ENCODE results near the gene KRTAP12-1.

KRTAP12-1 gene, protein sequence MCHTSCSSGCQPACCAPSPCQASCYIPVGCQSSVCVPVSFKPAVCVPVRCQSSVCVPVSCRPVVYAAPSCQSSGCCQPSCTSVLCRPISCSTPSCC

DNA sequence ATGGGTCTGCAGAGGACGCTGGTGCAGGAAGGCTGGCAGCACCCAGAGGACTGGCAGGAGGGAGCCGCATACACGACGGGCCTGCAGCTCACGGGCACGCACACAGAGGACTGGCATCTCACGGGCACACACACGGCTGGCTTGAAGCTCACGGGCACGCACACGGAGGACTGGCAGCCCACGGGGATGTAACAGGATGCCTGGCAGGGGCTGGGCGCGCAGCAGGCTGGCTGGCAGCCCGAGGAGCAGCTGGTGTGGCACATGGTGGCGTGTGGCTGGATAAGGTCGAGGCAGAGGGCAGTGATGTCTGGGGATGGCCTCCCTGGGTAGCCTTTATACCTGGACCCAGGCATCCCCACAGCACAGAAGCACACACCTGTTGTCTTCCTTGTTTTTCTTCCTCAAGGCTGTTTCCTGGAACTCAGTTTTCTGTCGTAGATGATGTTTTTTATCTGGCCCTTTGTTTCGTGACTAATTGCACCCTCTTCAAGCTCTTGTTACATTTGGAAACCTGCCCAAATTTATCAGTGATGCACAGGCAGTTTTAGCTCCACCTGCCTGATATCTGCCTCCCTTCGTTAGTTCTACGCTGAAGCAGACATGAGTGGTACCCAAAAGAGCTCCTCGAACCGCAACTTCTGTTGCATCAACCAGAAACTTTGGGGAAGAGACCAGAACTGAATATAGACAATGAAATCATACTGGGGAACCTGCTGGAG, at the start of gene KRTAP12-1:
Gene KRTAP12-1 (minus strand): TSS at position 303 of the 719 bp plus-strand sequence. CDS start 40 bp downstream, at position 263.
- DNase-seq (ENCODE audit: low spot score): no peak

DNA sequence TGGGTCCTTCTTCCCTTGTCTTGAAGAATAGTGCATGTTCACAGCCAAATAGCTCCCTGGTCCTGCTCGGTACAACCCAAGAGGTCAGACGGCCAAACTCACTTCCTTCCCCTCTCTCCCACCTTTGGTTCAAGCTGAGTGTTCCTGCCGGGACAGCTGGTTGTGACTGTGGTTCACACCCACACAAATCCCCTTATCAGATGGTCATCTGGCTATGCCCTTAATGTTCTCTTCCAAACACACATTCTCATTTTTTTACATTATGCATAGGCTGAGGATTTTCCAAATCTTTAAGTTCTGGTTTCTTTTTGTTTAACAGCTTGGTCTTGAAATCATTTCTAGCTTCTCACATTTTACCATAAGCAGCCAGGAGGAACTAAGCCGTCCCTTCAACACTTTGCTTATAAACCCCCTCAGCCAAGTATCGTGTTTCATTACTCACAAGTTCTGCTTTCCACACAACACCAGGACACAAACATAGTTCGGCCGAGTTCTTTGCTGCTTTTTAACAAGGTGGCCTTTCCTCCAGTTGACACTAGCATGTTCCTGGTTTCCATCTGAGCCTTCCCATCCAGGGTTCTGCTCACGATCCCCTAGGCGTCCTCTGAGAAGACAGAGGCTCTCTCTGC, 49.1 kb upstream of the KRTAP12-1 start:
- peak; percentile 12 for DNase-seq (ENCODE audit: low spot score)

DNA sequence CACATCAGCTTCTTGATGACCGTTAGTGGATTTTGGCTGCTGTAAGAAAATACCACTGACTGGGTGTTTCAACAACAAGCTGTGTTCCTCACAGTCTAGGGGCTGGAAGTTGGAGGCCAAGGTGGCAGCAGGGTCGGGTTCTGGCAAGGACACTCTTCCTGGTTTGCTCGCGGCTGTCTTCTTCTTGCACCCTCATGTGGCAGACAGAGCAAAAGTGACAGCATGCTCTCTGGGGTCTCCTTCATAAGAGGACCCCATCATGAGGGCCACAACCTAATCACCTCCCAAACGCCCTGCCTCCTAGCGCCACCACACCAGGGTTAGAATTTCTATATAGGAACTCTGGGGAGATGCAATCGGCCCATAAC, 48.0 kb upstream of the KRTAP12-1 start:
- DNase-seq (ENCODE audit: low spot score): no peak

DNA sequence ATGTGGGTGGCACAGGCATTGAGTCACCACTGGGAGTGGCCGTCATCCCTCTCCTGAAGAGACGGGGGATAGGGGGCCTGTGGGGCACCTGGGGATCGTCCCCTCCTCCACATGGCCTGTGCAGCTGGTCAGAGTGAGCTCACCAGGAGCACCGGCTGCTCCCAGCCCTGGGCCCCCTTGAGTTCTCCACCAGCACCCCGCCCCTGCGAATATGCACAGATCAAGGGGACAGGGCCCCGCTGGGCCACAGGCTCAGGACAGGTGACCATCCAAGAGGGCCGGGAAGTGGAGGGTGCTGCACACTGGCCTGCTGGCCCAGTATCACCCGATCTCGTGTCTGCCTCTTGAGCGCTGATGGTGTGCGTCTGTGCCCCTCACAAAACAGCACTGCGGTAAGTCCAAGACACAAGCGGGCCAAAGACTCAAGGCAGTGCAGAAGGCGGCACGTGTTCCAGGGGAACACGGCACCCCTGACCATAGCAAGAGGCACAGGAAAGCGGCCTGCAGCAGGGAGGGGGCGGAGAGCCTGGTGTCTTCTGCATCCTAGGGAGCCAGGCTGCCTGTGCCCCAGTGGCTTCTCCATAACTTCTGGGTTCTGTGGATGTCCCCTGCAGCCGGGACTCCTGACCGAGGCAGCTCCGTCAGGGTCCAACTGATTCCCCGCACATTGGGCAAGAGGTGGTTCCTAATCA, 47.5 kb upstream of the KRTAP12-1 start:
- no peak for DNase-seq (ENCODE audit: low spot score)

DNA sequence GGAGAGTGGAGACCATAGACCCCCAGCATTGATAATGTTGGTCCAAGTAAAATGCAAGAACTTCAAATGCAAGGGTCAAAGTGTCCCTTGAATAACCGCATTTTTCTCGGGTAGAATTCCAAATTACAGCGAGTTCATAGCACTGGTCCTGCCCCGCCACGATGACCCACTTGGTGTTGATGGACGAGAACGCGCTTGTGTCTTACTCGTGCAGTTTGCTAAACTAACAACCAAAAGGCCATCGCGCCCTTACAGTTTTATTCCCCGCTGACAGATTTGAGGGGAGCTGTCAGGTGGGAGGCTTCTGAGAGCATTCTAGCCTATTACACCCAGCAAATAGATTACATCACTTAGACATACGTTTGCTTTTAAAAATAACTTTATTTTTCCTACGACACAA, 46.8 kb upstream of the KRTAP12-1 start:
- DNase-seq (ENCODE audit: low spot score): no peak

DNA sequence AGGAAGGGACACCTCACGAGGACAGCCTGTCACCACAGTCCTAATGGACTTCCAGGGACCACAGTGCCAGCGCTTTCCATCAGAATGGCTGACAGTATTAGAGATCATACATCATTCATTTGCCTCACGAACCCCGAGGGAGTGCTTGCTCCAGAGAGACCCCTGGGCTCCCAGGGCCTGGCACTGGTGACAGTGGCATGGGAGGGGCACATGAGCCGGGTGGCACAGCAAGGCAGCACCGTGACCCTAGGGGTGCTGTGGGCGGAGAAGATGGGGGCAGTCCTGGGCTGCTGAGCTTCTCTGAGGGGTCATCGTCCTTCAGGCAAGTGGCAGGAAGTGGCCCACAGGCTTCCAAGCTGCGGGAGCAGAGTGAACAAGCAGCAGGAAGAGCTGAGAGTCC, 45.8 kb upstream of the KRTAP12-1 start:
- DNase-seq (ENCODE audit: low spot score): no peak

DNA sequence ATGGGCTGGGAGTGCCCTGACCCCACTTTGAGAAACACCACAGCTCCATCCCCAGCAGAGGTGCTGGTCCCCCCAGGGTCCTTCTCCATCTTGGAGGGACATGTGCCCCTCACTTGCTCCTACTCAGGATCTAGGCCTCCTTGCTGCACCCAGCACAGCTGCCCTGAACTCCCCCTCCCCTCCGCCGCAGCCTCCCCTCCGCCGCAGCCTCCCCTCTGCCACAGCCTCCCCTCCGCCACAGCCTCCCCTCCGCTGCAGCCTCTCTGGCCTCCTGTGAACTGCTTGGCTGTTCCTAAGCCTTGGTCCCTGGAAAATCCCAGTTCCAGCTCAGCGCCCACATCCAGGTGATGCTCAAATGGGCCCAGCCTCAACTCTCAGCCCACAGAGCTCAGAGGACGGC, 45.4 kb upstream of the KRTAP12-1 start:
- DNase-seq (ENCODE audit: low spot score): no peak

DNA sequence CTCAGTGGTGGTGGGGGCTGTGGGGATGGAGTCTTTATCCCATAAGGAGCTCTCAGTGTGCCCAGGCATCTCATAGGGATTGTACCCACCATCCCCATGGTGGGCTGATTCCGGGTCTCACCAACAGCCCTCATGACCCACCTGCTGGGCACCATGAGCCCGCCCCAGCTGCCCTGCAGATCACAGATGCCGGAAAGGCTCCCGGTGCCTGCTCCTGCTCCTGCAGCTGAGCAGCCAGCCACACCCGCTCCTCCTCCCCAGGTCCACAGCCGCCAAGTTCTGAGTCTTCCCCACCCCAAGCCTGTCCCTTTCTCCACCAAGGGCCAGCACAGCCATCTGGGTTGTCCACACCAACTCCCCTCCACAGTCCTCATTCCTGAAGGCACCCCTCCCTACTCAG, 44.9 kb upstream of the KRTAP12-1 start:
- no peak for DNase-seq (ENCODE audit: low spot score)

DNA sequence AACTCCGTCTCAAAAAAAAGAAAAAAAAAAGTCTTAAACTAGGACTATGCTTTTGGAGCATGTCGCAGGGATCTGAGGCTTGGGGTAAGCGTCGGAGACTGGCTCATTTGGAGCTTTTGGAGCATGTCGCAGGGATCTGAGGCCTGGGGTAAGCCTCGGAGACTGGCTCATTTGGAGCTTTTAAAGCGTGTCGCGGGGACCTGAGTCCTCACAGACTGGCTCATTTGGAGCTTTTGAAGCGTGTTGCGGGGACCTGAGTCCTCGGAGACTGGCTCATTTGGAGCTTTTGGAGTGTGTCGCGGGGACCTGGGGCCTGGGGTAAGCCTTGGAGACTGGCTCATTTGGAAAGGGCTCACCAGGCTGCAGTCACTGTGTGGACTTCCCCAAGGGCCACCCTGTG, 43.0 kb upstream of the KRTAP12-1 start:
- no peak for DNase-seq (ENCODE audit: low spot score)

DNA sequence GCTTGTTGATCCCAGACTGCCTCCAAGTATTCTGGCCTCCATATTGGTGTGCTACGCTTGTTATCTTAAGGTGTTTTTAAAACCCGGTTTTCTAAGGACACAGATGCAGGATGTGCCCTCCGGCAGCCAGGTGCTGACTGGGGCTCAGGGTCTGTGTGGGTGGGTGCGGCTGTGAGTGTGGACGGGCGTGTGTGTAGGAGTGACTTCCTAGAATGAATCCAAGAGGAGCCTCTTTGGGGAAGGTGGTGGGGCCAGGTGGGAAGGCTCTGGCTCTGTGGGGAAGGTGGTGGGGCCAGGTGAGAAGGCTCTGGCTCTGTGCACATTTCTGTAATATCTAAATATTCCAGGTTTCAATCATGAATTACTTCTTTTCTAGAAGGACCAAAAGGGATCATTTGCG, 42.2 kb upstream of the KRTAP12-1 start:
- no peak for DNase-seq (ENCODE audit: low spot score)

DNA sequence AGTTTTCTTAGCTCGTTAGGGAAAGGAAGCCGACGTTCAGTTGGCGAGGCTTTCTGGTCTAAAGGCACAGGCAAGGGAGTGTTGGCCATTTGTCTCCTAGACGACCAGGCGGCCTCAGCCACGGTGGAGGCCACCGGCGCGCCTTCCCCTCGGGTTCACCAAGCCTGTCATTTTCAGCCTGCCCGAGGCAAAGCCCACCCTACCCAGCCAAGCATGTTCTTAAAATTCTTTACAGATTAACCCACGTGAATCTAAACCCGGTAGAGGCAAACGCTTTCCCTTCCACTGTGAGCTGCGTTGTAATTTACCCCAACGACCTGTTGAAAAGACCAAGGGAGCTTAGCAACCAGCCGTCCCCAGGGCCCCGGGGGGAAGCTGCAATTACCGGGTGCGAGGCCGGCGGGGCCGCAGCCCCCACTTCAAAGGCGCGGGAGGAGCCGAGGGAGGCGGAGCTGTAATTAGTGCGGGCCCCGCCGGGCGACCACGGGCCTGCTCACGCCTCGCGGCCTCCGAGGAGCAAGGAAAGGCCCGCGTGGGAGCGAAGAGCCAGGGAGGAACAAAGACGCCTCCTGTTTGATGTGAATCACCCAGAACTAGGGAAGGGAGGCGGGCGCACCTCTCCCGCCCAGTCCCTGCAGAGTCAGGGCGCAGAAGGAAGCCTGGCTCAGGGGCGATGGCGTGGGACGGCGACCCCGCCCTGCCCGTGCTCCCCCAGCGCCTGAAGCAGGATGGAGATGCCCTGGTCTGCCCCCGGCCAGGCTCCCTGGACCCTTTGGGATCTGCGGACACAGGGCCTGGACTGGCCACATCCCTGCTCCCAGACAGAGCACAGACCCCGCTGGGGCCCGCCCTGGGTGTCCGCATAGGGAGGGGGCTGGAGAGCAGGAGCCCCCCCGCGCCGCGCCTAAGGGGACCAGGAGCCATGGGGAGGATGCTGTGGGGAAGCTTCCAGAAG, 41.5 kb upstream of the KRTAP12-1 start:
- DNase-seq (ENCODE audit: low spot score): no peak

DNA sequence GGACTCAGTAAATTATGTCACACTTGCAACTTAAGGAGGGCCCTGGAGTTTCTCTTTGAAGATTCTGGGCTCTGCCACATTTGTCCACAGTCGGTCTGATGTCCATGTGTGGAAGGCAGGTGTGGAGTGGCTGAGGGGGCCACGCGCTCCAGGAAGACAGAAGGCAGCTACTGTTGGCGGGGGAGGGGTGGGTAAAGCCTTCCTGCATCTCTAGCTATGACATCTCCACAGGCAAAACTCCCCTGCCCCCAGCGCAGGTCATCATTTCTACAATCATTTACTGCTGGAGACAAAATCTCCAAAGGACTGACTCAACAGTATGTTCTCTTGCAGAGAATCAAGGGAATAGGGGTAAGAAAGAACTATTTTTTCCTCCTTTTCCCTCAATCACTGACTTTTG, 40.8 kb upstream of the KRTAP12-1 start:
- no peak for DNase-seq (ENCODE audit: low spot score)

DNA sequence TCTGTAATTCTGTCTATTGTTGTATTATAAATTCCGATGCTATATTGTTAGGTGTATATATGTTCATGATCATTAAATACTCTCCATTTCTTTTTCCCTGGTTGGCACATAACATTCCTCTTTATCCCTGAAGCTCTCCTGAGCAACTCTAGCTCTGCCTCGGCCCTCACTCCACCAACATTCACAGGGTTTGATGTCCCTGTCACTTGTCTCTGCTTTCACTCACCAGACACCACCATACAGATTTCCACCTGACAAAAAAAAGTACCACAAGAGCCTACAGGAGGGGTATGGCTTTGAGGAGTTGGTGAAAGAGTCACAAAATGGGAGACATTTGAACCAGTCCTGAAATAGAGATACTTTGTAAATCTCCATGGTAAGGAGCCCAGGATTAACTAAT, 38.2 kb upstream of the KRTAP12-1 start:
- DNase-seq (ENCODE audit: low spot score): no peak

DNA sequence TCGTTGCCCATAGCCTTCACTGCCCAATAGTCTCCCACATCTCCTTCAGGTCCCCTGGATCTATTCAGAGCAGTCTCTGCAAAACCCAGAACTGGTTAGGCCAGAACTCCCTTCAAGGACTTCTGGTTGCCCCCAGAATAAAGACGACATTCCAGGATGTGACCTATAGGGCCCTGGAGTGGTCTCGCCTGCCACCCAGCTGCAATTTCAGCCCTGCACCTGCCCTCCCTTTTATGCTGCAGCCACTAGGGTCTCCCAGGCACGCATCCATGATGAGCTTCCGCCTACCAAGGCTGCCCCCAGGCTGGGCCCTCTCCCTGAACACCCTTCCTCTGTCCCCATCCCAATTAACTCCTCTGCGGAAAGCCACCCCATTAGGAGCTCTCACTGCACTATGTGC, 36.6 kb upstream of the KRTAP12-1 start:
- DNase-seq (ENCODE audit: low spot score): no peak

DNA sequence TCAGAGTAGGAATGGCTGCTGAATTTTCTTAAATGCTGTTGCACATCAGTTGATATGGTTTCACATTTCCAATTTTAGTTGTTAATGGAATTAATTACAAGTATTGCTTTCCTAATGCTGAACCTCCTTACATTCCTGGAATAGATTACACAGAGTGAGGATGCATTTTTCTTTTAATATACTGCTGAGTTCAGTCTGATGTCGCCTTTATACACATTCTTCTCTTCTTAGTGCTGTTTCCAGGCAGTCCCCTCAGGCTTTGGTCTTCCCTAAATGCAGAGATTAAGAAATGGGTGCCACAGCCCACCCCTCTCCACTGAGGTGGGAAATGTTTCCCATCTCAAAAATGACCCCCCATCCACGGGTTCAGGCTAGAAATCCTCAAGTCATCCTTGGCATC, 36.1 kb upstream of the KRTAP12-1 start:
- DNase-seq (ENCODE audit: low spot score): no peak

DNA sequence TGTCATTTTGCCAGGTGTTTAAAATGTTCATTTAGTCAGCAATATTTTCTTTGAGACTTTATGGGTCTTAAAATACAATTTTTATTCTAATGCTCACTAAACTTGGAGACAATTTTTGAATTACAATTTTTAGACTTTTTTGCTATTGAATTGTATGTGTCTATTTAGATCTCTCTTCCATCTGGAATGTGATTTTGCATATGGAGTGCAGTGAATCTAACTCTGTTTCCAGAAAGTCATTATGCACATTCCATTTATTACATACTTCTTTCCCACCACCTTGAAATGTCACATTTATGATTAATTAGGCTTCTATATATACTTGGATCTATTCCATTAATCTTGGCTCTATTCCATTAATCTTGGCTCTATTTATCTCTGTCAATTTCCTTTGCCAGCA, 35.0 kb upstream of the KRTAP12-1 start:
- no peak for DNase-seq (ENCODE audit: low spot score)

DNA sequence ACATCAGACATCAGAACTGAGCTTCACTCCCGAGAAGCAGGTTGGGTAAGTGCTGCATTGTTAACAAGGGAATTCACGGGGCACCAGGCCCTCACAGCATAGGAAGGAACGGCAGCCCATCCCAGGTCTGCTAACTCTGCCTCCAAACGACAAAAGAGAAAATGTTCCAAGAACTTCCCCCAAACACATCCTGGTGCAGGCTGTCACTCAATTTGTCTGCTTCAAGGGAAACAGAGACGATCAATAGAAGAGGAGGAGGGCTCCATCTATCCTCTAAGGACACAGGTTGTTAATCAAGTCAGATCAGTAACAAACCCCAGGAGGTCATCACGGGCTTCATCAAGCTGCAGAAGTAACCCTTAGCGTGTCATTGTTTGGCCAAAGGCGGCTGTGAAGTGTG, 32.9 kb upstream of the KRTAP12-1 start:
- no peak for DNase-seq (ENCODE audit: low spot score)

DNA sequence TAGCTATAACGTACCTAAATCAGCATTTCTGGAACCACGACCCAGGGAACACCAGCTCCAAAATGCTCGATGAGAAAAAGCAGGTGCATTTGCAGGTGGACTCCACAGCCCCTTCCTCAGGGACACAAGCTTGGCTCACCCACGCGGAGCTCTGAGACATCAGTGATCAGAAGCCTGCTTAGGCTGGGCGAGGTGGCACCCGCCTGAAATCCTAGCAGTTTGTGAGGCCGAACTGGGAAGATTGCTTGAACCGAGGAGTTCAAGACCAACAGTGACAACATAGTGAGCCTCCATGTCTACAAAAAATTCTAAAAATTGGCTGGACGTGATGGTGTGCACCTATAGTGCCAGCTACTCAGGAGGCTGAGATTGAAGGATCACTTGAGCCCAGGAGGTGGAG, 31.9 kb upstream of the KRTAP12-1 start:
- no peak for DNase-seq (ENCODE audit: low spot score)

DNA sequence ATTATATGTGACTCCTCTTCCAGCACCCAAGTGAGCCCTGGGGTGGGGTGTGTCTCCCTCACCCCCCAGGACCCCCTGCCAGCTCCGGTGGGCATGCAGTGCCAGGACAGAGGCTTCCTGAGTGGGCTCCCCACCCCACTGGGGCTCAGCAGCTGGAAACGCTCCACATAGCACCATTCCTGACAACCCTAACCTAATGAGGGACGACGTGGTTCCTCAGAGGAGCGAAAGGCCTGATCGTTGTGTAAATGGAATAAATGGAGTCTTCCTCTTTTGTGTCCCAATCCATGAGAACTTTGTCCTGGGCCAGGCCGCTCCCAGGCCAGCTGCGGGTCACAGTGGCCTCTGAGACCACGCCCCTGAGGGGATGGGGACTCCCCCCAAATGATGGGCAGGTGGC, 31.2 kb upstream of the KRTAP12-1 start:
- no peak for DNase-seq (ENCODE audit: low spot score)

DNA sequence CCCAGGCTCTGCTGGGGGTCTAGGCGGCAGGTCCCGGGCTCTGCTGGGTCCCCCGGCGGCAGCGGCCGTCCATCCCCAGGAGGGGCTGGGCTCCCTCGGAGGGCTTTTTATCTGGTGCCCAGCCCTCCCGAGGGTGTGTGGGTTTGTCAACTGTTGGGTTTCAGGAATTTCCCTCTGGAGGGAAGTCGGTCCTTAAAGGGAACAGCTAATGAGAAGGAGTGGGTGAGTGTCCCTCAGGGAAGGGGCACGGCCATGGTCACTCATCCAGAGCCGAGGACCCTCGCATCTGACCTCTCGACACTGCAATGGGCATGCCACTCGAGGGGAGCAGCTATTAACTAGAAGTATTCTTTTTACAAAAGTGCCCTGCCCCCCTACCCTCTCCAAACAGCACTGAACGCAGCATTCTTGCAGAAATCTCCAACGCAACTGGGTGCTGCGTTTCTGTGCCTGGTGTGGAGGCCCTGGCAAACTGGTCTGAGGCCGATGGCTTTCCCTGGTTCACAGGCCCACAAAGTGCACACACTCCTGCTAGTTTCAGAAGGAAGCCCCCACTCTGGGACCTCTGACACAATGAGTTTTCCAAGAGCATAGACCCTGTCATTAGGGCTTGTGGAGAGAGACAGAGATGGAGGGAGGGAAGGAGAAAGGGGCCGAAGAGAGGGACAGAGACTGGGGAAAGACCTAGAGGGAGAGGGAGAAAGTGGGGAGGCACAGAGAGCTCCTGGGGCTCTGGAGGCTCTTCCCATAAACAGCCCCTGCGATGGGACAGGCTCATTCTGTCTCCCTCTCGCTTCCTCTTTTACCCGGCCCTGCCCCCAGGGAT, 30.5 kb upstream of the KRTAP12-1 start:
- no peak for DNase-seq (ENCODE audit: low spot score)
